Neuron (in vitro differentiated cells): ENCODE measurements around the gene ATF6B.

Experiments
- H2AFZ ChIP-seq: one replicate; pipeline ENCODE4 v1.6.1; 2013; ENCODE audit warnings: low read depth, mild to moderate bottlenecking, inconsistent platforms, low read length, moderate library complexity
- H3K27me3 ChIP-seq: one replicate; pipeline ENCODE4 v1.6.1; 2013; ENCODE audit warnings: low read length; ENCODE audit not compliant: insufficient read depth
- H3K36me3 ChIP-seq: one replicate; pipeline ENCODE4 v1.6.1; 2013; ENCODE audit warnings: low read length; ENCODE audit not compliant: insufficient read depth
- H3K4me1 ChIP-seq: one replicate; pipeline ENCODE4 v1.6.1; 2013; ENCODE audit warnings: low read length; ENCODE audit not compliant: insufficient read depth
- H3K4me3 ChIP-seq: 2 replicates; pipeline ENCODE4 v1.5.1; 2013; ENCODE audit warnings: mild to moderate bottlenecking, low read length, moderate library complexity
- H3K9me3 ChIP-seq: one replicate; pipeline ENCODE4 v1.6.1; 2013; ENCODE audit warnings: low read length

The ATF6B gene

DNA sequence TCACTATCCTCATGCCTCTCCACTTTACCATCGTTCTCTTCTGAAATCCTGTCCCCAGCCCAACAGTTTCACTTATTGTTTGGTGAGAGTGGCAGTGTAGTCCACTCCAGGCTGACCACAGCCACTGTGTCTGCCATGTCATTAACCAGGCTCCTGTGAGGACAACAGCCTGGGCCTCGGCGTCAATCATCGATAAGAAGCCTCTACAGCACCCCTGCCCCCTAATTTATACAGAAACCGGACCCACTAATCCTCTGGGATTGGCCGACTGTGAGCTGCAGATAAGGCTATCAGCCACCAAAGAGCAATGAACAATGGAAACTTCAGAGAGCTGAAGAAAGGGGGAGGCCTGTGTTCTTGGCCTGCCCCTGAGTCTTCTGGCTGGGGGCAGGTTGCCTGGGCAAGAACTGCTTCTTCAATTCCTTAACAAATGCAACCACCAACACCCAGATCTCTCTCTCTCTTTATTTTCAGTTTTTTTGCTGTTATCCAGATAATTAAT lies 39.8 kb upstream of the ATF6B start:
- Histone ChIP-seq H3K4me1 (peaks cover 10% of the 10 kb centered on the region), H3K9me3 (no peaks in the 10 kb centered on the region), H3K36me3 (peaks cover 56% of the 10 kb centered on the region), H3K4me3 (no peak overlapping the region), H2AFZ (no peak overlapping the region), H3K27me3 (no peaks in the 10 kb centered on the region)

DNA sequence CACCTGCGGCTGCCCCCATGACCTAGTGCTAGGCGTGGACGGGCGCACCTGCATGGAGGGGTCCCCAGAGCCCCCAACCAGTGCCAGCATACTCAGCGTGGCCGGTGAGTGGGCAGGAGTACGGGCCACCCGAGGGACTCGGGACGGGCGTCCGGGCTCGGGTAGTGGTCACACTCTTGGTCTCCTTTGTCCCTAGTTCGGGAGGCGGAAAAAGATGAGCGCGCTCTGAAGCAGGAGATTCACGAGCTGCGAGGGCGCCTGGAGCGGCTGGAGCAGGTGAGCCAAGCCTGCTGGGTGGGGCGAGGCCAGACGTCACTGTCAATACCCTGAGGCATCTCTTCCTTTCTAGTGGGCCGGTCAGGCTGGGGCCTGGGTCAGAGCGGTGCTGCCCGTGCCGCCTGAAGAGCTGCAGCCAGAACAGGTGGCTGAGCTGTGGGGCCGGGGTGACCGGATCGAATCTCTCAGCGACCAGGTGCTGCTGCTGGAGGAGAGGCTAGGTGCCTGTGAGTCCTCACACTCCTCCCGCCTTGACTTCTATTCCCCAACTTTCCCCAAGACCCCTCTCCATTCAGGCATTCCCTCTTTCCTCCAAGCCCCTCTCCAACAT lies 39.2 kb upstream of the ATF6B start:
- Histone ChIP-seq H3K4me1 (peaks cover 10% of the 10 kb centered on the region), H3K36me3 (peaks cover 62% of the 10 kb centered on the region), H2AFZ (no peak overlapping the region), H3K27me3 (no peaks in the 10 kb centered on the region), H3K9me3 (no peaks in the 10 kb centered on the region), H3K4me3 (no peak overlapping the region)

DNA sequence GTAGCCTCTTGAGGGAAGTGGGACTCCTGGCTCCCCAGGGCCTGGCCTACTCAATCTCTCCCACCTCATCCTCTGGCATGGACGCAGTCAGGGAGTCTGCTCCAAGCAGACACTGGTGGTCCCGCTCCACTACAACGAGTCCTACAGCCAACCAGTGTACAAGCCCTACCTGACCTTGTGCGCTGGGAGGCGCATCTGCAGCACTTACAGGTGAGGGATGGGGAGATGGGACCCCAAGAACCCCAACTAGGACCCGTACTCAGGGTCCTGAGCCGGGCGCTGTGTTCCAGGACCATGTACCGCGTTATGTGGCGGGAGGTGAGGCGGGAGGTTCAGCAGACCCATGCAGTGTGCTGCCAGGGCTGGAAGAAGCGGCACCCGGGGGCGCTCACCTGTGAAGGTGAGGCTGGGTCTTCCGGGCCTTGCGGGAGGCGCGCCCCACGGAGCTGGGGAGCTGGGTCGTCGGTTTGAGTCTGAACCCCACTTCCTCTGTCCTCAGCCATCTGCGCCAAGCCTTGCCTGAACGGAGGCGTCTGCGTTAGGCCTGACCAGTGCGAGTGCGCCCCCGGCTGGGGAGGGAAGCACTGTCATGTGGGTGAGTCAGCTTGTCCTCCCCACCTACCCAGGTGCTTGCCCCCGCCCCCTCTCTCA lies 38.5 kb upstream of the ATF6B start:
- peaks cover 10% of the 10 kb centered on the region for H3K4me1 ChIP-seq
- peaks cover 63% of the 10 kb centered on the region for H3K36me3 ChIP-seq
- H2AFZ ChIP-seq: no peak overlapping the region
- H3K4me3 ChIP-seq: no peak overlapping the region
- H3K27me3 ChIP-seq: no peaks in the 10 kb centered on the region
- H3K9me3 ChIP-seq: no peaks in the 10 kb centered on the region

DNA sequence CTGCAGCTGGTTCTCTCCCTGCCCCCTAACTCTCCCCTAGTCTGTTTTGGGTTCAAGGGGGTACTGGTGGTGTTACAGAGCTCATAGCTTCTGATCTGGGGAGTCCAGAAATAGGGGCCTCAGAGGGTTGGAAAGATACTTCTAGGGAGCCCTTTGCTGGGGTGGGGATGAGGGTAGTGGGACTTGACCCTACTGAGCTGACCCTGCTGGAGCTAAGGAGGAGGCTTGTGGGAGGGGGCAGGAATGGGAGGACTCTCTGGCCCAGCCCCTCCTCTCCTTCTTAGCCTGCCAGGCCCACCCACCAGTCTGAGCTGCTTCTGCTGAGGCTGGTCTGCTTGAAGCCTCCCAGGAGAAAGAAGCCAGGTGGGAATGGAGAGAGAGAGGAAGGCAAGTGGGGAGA lies 36.2 kb upstream of the ATF6B start, which contains the start of gene EGFL8:
Gene EGFL8, plus strand, starts transcription at position 301 of the 400 bp plus-strand sequence. CDS start 1,571 bp downstream, outside the sequence.
- Histone ChIP-seq H3K4me3 (no peak within 1 kb of the TSS), H3K36me3 (peaks cover 43% of the 10 kb centered on the region), H3K9me3 (no peaks in the 10 kb centered on the region), H2AFZ (no peak within 1 kb of the TSS), H3K4me1 (peaks cover 10% of the 10 kb centered on the region), H3K27me3 (no peaks in the 10 kb centered on the region)

DNA sequence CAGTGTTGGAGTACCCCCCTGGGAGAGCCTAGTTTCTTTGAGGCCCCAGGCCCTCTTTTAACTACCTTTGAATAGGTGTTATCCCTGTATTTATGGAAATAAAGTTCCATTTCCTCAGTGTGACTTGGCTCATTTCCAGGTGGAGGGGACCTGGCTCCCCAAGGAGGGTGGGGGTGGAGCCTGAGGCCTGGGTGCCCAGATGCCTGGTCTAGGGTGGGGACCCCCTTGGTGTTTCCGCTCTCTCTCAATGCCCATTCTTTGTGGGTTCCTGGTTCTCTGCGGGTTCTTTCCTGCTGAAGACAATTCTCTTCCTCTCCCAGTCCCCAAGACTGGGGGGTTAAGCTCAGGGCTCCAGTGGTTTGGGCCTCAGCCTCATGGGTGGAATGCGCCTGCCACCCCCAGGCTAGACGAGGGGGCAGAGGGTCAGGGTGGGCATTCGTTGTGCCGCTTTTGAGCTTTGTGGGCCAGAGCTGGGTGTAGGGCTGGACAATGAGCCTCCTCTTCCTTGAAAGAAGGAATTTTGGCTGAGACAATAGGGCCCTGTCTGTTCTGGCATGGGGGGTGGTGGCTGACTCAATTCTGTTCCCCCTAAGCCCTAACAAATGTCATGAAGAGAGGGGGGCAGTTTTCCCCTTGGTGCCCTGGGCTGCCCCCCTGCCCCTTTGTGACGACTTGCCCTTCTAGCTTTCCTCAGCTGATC lies 35.7 kb upstream of the ATF6B start:
- Histone ChIP-seq H3K27me3 (no peaks in the 10 kb centered on the region), H3K4me1 (peaks cover 10% of the 10 kb centered on the region), H2AFZ (no peak overlapping the region), H3K9me3 (no peaks in the 10 kb centered on the region), H3K36me3 (peaks cover 41% of the 10 kb centered on the region), H3K4me3 (no peak overlapping the region)

DNA sequence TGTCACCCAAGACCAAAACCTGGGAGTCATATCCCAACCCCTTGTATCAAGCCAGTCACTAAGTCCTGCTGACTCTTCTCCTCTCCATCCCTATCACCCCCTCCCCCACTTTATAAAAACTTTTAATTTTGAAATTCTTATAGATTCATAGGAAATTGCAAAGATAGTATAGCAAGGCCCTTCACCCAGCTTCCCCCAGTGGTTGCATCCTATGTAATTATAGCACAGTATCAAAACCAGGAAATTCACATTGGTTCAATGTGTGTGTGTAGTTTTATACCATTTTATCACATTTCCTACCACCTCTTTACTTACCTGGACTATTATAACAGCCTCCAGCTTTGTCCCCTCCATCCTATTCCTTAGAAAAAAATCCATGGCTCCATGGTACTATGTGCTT lies 30.0 kb upstream of the ATF6B start:
- Histone ChIP-seq H3K27me3 (no peaks in the 10 kb centered on the region), H3K36me3 (peaks cover 39% of the 10 kb centered on the region), H3K9me3 (no peaks in the 10 kb centered on the region), H2AFZ (no peak overlapping the region), H3K4me1 (peaks cover 13% of the 10 kb centered on the region), H3K4me3 (no peak overlapping the region)

DNA sequence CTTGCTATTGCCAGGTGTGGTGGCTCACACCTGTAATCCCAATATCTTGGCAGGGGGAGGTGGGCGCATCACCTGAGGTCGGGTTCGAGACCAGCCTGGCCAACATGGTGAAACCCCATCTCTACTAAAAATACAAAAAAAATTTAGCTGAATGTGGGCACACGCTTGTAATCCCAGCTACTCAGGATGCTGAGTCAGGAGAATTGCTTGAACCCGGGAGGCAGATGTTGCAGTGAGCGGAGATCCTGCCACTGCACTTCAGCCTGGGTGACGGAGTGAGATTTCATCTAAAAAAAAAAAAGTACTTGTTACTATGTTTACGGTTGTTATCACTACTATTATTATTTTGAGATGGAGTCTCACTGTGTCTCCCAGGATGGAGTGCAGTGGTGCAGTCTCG lies 28.8 kb upstream of the ATF6B start:
- H3K4me1 ChIP-seq: peaks cover 24% of the 10 kb centered on the region
- H3K36me3 ChIP-seq: peaks cover 31% of the 10 kb centered on the region
- no peak overlapping the region for H2AFZ ChIP-seq
- H3K27me3 ChIP-seq: no peaks in the 10 kb centered on the region
- H3K4me3 ChIP-seq: no peak overlapping the region
- H3K9me3 ChIP-seq: no peaks in the 10 kb centered on the region

DNA sequence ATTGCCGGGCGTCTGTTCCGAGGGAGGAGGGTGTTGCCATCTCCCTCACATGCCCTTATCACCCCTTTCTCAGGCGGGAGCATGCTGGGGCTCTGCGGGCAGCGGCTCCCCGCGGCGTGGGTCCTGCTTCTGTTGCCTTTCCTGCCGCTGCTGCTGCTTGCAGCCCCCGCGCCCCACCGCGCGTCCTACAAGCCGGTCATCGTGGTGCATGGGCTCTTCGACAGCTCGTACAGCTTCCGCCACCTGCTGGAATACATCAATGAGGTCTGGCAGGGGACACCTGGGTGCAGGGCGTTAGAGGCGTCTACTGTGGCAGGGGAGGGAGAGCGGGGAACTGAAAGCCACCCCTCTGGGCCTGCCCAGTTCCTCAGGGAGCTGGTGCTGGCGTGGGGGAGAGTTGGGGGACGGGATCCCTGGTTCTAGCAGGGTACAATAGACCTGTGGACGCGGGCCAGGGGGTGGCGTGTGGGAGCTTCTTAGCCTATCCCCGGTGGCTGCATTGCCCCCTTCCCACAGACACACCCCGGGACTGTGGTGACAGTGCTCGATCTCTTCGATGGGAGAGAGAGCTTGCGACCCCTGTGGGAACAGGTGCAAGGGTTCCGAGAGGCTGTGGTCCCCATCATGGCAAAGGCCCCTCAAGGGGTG lies 26.6 kb upstream of the ATF6B start:
- peaks cover 29% of the 10 kb centered on the region for H3K36me3 ChIP-seq
- peak overlapping the region; percentile 51 for H2AFZ ChIP-seq
- peak overlapping the region; percentile 76 for H3K4me3 ChIP-seq
- H3K4me1 ChIP-seq: peaks cover 29% of the 10 kb centered on the region
- no peaks in the 10 kb centered on the region for H3K9me3 ChIP-seq
- H3K27me3 ChIP-seq: no peaks in the 10 kb centered on the region

DNA sequence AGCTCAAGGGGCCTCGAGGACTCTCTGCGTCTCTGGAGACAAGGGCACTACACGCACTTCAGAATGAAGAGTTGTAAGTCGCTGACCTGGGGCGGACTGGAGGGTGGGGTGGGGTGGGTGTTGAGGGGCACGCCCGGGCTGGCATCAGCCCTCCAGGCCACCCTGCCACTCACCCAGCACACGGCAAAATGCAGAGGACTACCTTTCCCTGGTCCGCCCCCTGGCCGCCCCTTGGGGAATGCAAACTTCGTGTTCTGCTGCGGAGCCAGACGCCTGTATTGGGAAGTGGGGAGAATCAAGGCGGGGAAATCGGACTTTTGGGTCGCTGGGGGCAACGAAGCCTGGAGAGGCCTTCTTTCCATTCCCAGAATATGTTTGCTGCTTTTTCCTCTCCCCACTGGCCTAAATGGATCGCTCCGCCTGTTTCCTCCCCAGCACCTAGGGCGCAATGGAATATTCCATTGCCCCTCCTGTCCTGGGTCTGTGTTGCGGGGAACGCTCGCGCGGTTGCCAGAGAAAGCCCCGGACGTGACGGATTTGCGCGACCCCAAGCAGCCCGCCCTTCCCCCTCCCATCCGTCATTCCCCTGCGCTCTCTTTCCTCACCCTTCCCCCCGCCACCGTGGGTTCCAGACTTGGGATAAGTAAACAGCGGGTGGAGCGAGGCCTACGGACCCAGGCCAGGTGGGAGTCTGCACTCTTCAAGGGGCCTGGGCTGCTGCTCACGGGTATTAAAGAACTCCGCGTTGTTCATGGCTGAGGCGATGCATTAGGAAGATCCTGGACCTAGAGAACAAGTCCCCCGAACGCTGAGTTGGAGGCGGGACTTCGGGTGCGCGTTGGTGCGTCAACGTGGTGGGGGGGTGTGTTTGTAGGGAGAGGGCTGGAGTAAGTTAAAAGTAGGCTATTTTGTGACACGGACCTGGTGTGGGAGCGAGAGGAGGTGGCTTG lies 25.8 kb upstream of the ATF6B start, which contains the start of gene PPT2:
Gene PPT2, plus strand, starts transcription at position 578 of the 950 bp plus-strand sequence. CDS start 454 bp downstream, outside the sequence.
- H3K4me3 ChIP-seq: peak within 1 kb of the TSS; percentile 76
- peaks cover 27% of the 10 kb centered on the region for H3K36me3 ChIP-seq
- H3K27me3 ChIP-seq: no peaks in the 10 kb centered on the region
- peaks cover 29% of the 10 kb centered on the region for H3K4me1 ChIP-seq
- no peaks in the 10 kb centered on the region for H3K9me3 ChIP-seq
- H2AFZ ChIP-seq: peak within 1 kb of the TSS; percentile 51

DNA sequence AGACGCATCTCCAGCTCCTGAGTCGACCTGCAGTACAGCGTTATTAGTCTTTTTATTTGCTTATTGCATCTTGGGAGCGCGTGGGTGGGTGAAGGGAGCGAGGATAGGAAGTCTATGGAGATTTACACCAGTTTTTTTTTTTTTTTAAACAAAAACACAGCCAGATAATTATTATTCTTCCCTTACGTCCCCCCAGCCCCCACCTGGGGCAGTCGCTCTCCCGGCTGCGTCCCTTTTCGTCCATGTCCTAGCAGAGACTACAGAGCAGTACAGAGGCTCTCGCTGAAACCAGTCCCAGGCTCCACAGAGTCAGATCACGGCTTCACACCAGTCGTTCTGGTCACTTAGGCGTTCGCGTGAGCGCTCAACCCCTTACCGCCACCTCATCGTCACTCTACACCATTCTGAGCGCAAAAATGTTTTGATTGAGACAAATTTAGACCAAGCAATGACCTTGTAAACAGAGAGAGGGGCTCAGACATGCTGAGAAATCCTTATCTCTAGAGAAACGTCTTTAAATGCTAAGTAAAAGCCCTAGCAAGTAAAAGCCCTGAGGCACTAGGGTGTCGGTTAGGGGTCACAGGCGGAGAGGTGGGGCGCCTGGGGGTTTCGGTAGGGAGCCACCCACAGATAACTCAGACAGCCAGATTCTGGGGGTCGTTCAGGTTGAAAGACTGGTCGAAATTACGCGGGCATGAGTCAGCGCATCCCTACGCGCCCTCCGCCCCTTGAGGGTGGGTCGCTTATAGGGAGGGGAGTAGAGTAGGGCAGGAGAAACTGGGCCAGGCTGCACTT lies 24.9 kb upstream of the ATF6B start:
- H3K27me3 ChIP-seq: no peaks in the 10 kb centered on the region
- peaks cover 18% of the 10 kb centered on the region for H3K36me3 ChIP-seq
- H3K9me3 ChIP-seq: no peaks in the 10 kb centered on the region
- H3K4me3 ChIP-seq: peak overlapping the region; percentile 76
- H2AFZ ChIP-seq: peak overlapping the region; percentile 51
- H3K4me1 ChIP-seq: peaks cover 29% of the 10 kb centered on the region

DNA sequence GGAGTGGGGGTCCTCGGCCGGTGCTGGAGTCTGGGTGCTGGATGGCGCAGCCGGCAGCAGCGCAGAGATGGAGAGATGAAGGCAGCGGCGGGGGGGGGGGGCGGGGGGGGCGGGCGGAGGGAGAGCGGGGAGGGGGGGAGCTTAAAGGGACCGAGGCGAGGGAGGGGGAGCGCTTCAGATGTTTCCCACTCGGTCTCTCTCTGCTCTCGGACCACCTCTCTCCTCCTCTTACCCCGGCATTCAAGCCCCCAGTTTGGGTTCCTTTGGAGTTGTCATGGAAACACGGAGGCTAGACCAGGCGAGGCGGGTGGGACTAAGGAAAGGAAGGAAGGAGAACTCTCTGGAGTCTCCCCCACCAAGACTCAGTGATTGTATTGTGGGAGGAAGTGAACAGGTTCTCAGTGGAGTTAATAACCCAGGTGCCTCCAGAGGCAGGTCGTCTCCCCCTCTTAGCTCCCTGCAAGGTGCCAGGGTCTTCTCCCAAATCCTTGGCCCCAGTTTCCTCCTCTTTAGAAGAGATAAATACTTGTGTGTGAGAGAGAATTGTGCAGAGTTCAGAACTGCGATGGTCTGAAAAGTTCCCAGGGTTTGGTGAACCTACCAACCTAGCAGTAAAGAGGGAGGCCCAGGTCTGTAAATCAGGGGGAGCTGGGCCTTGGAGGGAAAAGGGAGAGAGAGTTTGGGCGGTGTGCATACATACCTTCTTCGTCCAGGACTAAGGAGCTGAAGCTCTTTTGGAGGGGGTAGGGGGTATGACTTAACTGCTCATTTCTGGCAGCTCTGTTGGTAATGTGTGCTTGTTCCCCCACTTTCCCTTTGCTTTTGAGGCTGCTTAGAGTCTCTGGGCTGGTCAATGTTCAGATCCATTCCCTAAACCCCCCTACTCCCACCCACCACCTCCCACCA lies 24.1 kb upstream of the ATF6B start, which contains the start of gene PRRT1:
Gene PRRT1, minus strand, starts transcription at position 77 of the 906 bp plus-strand sequence. CDS start 112 bp downstream, outside the sequence.
- H3K36me3 ChIP-seq: peaks cover 11% of the 10 kb centered on the region
- H3K27me3 ChIP-seq: no peaks in the 10 kb centered on the region
- H3K4me3 ChIP-seq: peak within 1 kb of the TSS; percentile 76
- H3K9me3 ChIP-seq: no peaks in the 10 kb centered on the region
- peaks cover 29% of the 10 kb centered on the region for H3K4me1 ChIP-seq
- H2AFZ ChIP-seq: peak within 1 kb of the TSS; percentile 51
